Fibroblast of the conjunctiva (primary cell): Measurements from ENCODE around the gene GPR161.
"Not testable (repeated sequence)": the region's sequence is repeated elsewhere in the genome, so short reads cannot be mapped to it uniquely, and the experiment has no call there.

Experiments
- DNase-seq: peaks from one replicate; pipeline ENCODE4 v3.0.0-alpha.2; 2010; ENCODE audit warnings: low read depth

Gene GPR161

DNA sequence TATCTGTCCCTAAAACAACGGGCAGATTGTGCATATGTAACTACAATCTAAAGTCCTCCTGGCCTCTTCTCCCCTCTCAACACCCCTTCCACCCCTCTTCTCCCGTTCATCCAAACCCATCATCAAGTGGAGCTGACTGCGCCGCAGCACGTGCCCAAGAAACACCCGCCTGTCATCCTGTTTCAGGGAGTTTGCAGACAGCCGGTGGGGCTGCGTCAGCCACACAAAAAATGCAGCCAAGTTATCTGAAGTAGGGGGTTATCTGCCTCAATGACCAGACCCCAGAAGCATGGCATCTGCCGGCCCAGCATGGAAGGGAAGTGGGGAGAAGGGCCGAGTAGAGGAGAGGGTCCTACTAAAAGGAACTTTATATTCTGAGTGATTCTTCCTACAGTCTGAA, 49.0 kb downstream of the GPR161 start:
- no peak for DNase-seq

DNA sequence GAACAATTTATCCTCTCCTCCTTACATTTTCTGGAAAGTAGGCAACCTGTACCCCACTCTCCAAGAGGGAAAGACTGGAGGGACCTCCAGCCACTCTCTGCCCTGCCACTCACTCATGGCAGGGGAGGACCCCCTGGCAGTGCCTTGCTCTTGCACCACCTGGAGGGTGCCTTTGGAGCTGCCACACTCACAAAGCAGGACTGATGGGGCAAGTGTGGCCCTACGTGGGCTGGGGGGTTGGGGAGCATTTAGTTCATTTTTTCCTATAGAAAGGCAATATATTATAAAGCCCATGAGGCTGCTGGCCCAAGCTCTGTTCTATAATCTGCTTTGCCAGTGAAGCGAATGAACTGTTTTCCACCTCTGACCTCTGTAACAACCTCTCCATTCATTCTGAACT, 50.3 kb downstream of the GPR161 start:
- DNase-seq: no peak

DNA sequence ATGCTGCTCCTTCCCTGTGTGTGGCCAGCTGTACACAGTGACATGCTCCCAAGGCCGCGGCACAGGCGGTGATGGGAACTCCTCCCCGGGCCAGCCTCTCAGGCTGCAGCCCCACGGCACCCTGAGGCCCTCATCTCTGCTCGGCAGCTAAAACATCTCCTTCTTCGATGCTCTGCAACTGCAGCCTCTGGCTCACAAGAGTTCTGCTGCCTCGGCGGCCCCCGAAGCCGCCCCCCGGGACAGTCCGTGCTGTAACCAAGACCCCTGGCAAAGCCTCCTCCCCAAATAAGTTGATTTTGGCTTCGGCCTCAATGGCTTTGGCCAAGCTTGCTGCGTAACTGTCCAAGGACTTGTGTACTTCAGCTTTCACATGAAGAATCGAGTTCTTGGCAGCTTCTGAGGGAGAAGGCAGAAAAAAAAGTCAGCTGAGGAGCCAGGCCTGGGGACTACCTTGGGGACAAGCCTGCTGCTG, 51.3 kb downstream of the GPR161 start:
- DNase-seq: no peak

DNA sequence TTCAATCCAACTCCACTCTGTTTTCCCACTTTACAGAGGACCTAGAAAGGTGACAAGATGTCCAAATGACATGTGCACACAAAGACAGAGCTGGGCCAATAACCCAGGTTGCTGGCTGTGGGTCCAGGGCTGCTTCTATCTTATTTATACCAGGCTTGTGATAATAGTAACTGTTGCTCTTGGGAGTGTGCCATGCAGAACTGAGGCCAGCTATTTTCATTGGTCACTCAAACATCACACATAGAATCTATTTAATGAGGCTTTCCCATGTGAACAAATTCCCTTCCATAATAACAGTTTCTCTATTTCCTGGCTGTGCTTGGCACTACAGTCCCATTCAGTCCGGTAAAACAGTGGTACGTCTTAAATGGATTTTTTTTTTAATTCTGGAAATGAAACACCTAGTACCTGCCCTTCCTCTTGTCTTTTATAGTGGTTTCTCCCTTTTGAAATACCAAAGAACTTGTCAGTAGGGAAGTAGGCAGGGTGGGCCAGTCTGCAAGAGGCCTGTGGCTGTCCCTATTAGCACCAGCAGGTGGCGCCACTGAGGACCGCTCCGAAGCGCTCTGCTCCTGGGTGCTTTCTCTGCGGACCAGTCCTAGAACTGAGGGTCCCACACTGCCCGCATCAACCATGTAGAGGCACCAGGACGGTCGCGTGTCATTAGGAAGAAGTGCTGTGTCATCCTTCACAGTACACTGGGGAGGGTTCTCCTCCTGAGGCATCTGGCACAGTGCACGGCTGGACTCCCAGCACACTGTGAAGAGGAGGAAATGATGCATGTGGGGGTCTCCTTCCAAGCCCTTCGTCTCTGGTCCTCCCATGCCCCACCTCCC, 52.1 kb downstream of the GPR161 start:
- peak; percentile 23 for DNase-seq

DNA sequence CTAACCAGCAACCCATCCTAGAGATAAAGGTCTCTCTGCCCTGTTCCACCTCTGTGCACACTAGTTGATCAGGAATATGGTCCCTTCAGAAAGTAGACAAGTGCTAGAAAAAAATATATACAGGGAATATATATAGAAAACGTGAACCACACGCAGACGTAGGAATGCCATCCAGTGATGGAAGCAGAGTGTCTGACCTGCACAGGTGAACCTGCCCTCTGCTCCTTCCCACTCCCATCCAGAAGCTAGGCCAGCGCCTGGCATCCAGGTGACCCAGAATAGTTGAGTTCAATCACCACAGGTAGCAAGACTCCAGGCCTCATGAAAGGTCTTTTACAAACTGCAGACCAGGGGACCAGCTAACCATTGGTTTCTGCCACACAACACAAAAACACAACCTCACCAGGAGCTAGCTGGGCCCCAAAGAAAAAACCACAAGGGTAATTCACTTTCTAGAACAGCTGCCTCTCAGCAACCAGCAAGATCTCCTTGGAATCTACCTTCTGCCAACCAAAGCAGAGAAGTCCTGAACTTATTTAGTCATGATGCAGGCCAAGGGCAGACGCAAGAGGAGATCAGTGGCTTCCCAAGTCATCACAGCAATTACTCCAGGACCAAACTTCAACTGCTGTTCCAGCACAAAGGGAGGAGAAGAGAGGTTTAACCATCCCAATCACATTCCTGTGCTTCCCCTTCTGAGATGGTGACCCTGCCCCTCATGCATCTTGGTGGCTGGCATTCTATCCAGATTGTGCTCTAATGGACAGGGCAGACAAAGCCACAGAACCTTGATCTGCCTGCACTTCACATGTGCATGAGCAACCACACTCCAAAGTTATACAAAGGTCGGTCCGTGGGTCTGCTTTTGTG, 53.0 kb downstream of the GPR161 start:
- DNase-seq: no peak

DNA sequence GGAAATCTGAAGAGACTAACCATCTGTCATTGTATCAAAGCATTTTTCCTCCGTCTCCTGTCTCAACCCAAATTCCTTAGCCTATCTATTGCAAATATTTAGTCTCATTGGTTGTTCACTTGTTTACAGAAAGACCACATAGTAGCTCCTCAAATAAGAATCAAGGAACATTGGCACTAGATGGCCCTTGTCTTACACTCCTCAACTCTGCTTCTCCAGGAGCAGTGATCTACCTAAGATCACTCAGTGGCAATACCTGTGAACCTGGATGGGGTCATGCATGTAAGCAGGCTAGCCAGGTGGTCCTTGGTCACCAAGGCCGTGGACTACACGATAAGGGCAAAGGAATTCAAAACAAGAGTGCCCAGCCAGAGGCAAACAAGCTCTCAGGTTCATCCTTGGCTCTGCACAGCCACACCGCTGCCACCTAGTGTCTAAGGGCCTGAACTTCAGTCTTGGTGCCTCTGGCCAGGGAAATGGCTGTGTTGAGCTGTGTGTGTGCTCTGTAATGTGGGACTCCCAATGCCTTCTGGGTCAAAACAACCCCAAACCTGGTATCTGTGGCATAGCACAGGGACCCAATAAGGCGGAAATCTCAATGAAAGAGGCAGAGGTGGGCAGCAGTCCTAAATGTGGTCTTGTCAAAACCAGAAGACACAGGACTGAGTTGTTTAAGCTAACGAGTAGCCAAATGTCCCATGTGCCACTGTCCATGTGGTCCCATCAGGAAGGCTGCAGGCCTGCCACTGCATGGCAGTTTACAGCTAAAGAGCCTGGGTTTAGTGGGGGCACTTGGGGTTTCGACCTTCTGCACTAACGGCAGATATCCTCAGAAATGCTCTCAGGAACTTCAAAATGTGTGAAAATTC, 54.5 kb downstream of the GPR161 start:
- DNase-seq: peak; percentile 63

DNA sequence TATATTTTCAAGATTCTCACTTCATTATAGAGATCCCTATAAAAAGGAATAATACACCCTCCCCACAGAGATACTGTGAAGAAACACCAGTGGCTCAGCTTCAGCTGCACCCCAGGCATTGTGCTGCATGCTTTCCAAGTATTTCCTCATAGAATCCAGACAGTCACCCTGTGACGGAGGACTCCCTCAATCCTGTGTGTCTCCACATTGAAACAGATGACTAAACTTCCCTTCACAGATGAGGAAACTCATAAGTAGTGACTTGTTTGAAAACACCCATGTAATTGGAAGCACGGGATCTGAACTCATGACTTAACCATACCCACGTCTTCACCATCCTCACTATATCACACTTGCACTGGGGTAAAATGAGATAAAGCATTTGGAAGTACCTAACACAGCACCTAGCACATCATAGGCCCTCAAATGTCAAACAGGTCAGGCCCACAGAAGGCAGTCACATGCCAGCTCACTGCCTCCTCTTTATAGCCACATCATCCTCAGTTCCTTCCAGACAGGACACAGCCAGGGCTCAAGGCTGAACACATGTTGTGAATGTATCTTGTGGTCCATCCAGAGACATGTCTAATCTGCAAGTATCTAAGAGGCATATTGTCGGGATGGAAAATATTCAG, 55.2 kb downstream of the GPR161 start:
- peak; percentile 20 for DNase-seq

DNA sequence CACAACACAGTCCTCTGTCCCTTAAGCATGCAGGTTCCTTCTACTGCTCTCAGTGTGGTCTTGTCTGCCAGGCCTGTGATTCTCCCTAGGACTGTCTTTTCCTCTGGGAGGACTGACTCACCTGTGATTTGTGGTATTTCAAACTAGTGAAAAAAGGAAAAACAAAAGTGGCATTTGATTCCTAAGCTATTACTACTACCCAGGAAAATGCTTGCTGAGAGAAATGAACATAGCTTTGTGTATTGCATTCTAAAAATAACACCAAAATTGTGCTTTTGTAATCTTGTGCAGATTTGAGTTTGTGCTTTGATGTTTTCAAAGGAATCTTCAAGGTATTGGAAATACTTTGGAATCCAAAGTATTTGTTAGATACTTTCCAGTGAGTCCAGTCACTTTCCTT, 57.0 kb downstream of the GPR161 start:
- no peak for DNase-seq

DNA sequence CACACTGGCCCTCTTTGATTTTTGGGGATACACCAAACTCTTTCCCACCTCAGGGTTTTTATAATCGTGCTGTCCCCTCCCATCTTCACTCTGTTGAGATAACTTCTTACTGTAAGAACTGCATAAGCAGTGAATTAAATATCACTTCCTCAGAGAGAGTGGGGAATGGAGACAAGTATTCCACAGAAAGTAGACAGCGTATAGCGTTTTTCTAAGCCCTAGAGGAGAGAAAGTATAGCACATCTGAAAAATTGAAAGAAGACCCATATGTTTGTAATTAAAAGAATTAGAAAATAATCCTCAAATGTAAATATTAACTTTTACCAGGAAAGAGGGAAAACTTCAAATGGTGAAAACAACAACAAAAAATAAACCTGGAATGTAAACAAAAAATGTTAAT, 67.3 kb downstream of the GPR161 start:
- no peak for DNase-seq

DNA sequence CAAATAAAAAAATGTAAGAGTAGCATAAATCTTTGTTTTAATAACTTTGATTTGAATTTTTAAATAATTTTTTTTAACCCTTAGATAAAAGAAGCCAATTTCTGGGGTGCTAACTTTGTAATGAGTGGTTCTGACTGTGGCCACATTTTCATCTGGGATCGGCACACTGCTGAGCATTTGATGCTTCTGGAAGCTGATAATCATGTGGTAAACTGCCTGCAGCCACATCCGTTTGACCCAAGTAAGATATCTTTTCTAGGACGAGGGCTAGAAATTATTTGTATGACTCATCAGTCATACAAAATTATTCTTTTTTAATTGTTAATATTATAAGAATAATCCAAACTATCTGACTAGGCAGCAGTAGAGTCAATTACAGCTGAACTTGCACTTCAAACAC, 71.2 kb downstream of the GPR161 start:
- DNase-seq: no peak

DNA sequence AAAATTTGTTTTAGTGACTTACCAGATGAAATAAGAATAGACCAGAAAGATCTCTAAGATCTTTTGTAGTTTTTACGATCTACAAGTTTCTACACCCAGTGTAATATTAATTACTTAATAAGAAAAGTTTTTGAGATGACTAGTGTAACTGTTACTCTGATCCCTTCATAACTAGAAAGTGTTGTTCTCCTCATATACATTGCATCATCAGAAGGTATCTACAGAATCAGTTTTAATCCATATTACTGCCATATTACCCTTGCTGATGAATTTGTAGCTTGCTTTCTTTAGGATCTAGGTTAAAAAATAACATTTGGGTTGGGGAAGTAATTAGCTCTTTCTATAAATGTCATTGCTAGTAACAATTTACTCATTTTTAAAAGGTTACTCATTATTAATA, 72.5 kb downstream of the GPR161 start:
- DNase-seq: no peak

DNA sequence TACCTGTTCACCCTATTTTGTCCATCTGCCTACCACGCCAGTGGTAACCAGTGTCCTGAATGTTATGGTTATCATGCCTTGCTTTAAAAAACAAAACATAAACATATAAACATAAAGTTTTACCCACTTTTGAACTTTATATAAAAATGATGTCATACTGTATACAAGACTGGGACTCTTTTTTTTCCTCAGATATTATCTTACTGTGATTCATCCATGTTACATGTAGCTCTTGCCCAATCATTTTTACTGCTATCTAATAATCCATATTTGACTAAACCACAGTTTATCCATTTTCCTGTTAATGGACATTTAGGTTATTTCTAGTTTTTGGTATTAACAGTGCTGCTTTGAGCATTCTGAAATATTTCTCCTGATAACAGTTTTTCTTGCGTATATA, 78.8 kb downstream of the GPR161 start:
- no peak for DNase-seq

DNA sequence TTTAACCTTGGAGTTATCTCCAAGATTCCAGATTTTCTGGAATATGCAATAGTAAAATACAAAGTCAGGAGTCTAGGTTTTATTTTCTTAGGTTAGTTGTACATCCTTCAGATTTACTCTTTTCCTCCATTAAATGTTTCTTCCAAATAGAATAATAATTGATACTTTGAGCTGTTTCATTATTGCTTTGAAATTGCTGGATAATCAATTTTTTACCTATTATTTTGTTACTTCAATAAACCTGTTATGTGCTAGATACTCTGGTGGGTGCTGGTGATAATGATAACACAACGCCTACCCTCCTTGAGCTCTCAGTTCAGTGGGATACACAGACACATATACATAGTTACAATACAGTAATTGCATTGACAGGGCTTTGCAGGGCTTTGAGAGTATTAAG, 79.4 kb downstream of the GPR161 start:
- no peak for DNase-seq

DNA sequence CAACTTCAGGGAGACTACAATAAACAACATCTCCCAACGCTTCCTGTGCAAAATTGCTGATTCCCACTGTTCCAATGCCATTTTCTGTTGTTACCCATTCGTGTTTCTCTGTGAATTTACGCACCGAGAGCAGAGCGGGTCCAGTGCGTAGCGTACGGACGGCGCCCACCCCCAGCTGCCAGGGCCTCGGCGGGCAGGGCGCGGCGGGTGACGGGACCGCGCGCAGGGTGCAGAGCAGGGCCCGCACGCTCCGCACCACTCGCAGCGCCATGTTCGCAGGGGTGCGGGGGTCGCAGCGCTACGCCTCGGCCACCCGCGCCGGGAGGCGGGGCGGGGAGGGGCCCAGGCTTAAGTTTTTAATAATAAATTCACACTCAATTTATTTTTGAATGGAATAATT, 80.6 kb downstream of the GPR161 start:
- not testable (repeated sequence) for DNase-seq

DNA sequence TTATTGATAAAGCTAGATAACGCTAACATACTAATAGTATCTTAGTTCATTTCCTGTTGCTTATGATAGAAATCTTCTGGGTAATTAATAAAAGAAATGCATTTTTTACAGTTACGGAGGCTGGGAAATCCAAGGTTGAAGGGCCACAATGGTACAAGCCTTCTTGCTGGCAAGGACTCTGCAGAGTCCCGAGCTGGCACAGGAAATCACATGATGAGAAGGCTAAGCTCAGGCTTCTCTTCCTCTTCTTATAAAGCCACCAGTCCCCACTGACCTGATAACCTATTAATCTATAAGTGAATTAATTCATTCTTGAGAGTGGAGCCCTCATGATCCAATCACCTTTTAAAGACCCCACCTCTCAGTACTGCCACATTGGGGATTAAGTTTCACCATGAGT, 82.6 kb downstream of the GPR161 start:
- no peak for DNase-seq

DNA sequence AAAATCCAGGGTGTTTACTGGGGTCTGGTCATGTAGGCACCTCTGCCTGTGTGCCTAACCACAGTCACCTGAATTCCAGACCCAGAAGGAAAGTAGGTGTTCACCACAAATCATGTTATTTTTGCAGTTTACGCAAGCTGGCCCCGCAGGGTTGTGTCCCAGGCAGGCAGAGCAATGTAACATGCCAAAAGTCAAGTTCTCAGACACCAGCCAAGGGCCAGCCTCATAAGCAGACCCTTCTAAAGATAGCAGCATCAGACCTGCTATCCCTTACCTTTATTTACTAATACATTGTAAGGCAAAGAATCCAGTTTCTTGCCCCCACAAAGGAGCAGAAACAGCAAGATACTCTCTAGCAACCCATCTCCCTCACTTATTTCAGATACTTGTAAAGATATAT, 83.0 kb downstream of the GPR161 start:
- no peak for DNase-seq

DNA sequence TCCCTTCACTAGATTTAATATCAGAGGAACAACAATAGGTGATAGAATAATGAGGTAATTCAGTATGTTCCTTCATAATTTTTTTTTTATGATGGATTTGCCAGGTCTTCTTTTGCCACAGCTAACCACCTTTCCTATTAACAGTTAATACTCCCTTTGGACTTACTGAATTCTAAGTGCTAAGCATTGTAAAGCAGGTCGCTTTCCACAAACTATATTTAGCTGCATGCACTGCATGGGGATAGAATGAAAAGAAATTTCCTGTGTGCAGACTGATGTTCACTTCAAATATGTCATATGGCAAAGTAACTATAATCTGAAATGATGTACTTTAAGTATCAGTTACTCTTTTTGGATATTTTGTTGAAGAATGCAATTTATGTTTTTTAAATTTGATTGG, 85.8 kb downstream of the GPR161 start:
- DNase-seq: no peak

DNA sequence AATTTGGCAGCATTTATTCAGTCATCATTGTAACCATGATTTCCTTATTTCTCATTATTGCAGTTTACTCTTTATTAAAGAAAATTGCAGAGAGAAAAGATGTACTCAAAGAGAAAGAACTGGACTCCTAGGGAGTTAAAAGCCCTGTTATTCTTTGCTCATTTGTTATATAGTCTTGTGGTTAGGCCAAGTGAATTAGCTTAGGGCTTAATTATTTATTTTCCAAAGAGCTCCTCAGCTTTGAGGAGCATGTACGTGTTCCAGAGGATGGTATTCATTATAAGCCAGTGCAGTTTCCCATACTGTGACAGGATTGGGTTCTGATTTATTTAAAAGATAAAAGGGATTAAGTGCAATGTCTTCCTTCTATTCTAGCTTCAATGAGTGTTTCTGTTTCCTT, 86.4 kb downstream of the GPR161 start:
- no peak for DNase-seq

DNA sequence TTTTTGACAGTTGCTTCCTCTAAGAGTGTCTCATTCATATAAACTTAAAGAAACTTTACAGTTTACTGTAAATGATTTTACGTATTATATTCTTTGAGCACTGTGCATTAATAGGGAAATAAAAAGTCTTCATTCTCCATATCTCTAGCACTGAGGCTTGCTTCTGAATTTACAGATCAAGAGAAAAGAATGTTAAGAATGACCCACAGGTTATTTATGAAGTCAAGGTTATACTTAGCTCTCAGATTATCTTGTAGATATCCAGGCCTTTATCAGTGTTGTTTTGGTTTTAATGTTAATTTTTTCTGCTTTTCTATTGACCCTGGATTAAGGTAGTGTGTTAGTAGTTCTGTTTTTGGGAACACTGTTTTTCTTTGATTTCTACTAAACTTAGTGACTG, 91.4 kb downstream of the GPR161 start:
- DNase-seq: no peak

DNA sequence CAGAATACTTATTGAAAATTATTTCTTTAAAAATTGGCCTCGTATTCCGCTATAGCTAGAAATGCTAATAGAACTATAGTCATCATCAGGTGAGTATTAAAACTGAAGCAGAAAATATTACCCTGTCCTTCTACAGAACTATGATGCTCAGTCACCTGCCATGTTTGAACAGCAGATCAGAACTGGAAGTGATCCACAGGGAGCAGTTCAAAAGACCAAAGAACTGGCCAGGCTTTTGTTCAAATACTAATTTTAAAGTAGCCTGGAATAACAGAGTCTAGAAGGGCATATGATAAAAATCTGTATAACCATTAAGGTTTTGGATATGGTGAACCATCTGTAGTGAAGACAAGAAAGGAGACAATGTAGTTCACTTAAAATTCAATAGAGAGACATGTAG, 94.4 kb downstream of the GPR161 start:
- DNase-seq: no peak

DNA sequence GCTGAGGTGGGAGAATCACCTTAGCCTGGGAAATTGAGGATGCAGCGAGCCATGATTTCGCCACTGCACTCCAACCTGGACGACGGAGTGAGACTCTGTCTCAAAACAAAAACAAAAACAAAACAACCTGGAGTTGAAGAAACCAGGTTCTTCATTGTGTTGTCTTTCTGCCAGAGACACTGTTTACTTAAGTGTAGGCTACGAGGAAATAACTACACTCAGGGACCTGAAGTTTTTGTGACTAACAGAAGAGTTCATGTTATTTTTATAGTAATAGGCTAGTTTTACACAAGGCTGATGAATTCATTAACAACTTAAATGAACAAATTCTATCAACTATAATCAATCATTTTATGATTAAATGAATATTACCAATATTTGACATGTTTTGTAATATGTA, 101.4 kb downstream of the GPR161 start:
- DNase-seq: no peak

DNA sequence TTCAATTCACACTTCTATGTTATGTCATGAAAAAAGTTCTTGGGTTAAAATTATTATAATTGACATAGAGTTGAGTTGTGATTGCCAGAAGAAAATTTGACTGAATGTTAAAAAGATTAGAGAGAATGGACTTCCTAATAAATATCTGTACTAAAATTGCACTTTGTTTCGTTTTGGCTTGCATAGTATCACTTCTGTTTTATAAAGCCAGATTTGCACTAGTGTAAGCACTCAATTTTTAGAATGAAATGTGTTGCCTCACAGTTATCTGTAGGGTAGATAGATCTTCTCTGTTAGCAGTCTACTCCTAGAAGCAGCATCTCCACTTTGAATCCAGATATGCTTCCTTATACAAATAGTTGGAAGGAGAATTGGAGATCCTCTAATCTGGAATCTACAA, 104.7 kb downstream of the GPR161 start:
- no peak for DNase-seq
